Measurements from ENCODE around the gene SLX4IP.

SLX4IP gene

GRCh38 chr20:10639077-10639736 is 204.1 kb downstream of the SLX4IP start:
- DNase-seq = no peak

- DNase-seq = no peak
Measured at GRCh38 chr20:10639737-10640556, 204.8 kb downstream of the SLX4IP start.

- DNase-seq = no peak
Measured at GRCh38 chr20:10640897-10641296, 205.8 kb downstream of the SLX4IP start.

- no peak for DNase-seq
Measured at GRCh38 chr20:10641467-10641866, 206.4 kb downstream of the SLX4IP start.

- no peak for DNase-seq
Measured at GRCh38 chr20:10641893-10642292, 206.8 kb downstream of the SLX4IP start.

- no peak for DNase-seq
Measured at GRCh38 chr20:10642856-10643559, 207.9 kb downstream of the SLX4IP start.

GRCh38 chr20:10643560-10643873 is 208.4 kb downstream of the SLX4IP start:
- DNase-seq = no peak

GRCh38 chr20:10644458-10645204 is 209.5 kb downstream of the SLX4IP start:
- no peak for DNase-seq

- DNase-seq = no peak
Measured at GRCh38 chr20:10645205-10645570, 210.1 kb downstream of the SLX4IP start.

GRCh38 chr20:10646006-10646405 is 210.9 kb downstream of the SLX4IP start:
- no peak for DNase-seq

- DNase-seq = no peak
Measured at GRCh38 chr20:10646886-10647420, 211.8 kb downstream of the SLX4IP start.

- DNase-seq = no peak
Measured at GRCh38 chr20:10647471-10647870, 212.4 kb downstream of the SLX4IP start.

- no peak for DNase-seq
Measured at GRCh38 chr20:10647909-10648308, 212.8 kb downstream of the SLX4IP start.

GRCh38 chr20:10648651-10649050 is 213.5 kb downstream of the SLX4IP start:
- no peak for DNase-seq

GRCh38 chr20:10649080-10649796 is 214.1 kb downstream of the SLX4IP start:
- no peak for DNase-seq

GRCh38 chr20:10649797-10650160 is 214.7 kb downstream of the SLX4IP start:
- no peak for DNase-seq

- DNase-seq = no peak
Measured at GRCh38 chr20:10651227-10651990, 216.3 kb downstream of the SLX4IP start.

- DNase-seq = no peak
Measured at GRCh38 chr20:10652185-10652584, 217.1 kb downstream of the SLX4IP start.

GRCh38 chr20:10652660-10653261 is 217.7 kb downstream of the SLX4IP start:
- no peak for DNase-seq

- DNase-seq = no peak
Measured at GRCh38 chr20:10653599-10654249, 218.6 kb downstream of the SLX4IP start.

GRCh38 chr20:10654250-10654610 is 219.1 kb downstream of the SLX4IP start:
- no peak for DNase-seq

Data from activated CD4-positive, alpha-beta T cell treated with anti-CD3 and anti-CD28 coated beads, Interleukin-2, amount 50 U/mL, for 16 hours (primary cell).